Gastrocnemius medialis (tissue), 4 donors: ENCODE results near the gene DBH.

ENCODE experiments used
- CTCF ChIP-seq, 5 experiments: fragments of 450-650 bp in 3 of 5; fragments of 200-600 bp in 2 of 5; sonication (generic) in 2 of 5; IDR thresholded peaks in 4 of 5; conservative IDR thresholded peaks in 1 of 5; 1 replicate in 4 of 5; 2 replicates in 1 of 5; pipeline ENCODE4 v1.5.1; 2016 to 2019; ENCODE audit warnings: antibody characterized with exemption in 5 of 5, mild to moderate bottlenecking in 3 of 5, moderate library complexity in 3 of 5
- POLR2A ChIP-seq, 2 donors: fragments of 450-650 bp; IDR thresholded peaks; one replicate each; pipeline ENCODE4 v1.6.1; 2017; ENCODE audit warnings: antibody characterized with exemption in 2 of 2, mild to moderate bottlenecking in 2 of 2, moderate library complexity in 2 of 2

DNA sequence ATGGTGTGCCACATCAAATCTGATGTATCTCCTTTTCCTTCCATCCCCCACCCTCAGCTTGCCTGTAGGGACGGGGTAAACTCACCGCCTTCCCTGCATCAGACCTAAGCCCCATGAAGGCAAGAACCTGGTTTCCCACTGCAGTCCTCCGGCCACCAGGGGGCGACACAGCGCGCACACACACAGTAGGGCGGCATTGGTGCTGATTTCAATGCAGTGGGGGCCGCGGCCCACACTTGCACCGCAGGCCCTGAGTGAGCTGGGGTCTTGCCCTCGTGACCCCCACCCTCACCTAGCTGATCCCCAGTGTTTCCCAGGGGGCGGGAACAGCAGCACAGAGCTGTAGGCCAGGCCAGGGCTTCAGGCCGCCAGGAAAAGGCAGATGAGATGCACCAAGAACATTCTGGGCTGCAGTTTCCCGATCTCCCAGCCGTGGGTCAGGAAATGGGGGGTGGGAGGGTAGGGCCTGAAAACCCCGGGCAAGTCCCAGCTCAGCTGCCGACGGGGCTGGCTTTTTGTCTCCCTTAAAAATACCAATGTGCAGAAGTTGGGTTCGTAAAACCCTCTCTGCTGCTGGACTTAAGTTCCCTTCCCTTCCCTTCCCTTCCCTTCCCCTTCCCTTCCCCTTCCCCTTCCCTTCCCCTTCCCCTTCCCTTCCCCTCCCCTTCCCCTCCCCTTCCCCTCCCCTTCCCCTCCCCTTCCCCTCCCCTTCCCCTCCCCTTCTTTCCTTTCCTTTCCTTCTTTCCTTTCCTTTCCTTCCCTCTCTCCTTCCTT lies 46.5 kb upstream of the DBH start:
- TF ChIP-seq CTCF (IDR thresholded peaks at IDR 0.05 in 4 of 5, conservative IDR thresholded peaks at IDR 0.05 in 1 of 5), result peak in 2 of 5 experiments; percentile 16 to 43
- TF ChIP-seq POLR2A (IDR thresholded peaks at IDR 0.05), result no peak
